Measurements from ENCODE around the gene ACTA1. TPM values are rescaled to one million over a fixed set of nuclear protein-coding genes. Genes with fewer than 3 reads are reported as not detected.
A peak's percentile ranks its signal among the peaks of the same experiment; 100 is the strongest.
"Not testable (repeated sequence)": the region's sequence is repeated elsewhere in the genome, so short reads cannot be mapped to it uniquely, and the experiment has no call there.

The ACTA1 gene
- total RNA-seq, 6 donors from 2014 or later: 0.17 to 0.26 TPM; not detected in 4

GRCh38 chr1:229407206-229408026 is 26.5 kb downstream of the ACTA1 start:
- Histone ChIP-seq H3K27ac (no peak overlapping the region), H3K27me3 (peaks cover 0 to 27% (median 8%) of the 10 kb centered on the region in 4 donors), H3K4me3 (peak overlapping the region in 3 of 4 donors; percentile 11 to 33 (median 32)), H3K4me1 (peaks cover 18 to 36% (median 26%) of the 10 kb centered on the region in 4 donors), H3K36me3 (no peaks in the 10 kb centered on the region), H3K9me3 (no peaks in the 10 kb centered on the region)
- DNase-seq (peak in 1 of 2 donors; percentile 78), ATAC-seq (ENCODE audit: low FRiP score in 2 of 2) (peak in 1 of 2 donors; percentile 18)
- TF ChIP-seq POLR2AphosphoS5 (IDR thresholded peaks at IDR 0.05): no peak
- 4 to 10% methylated on average over 43 to 68 of the region's 68 CpGs for WGBS, 2 donors

- ATAC-seq (ENCODE audit: low FRiP score in 2 of 2): no peak
- TF ChIP-seq CTCF (IDR thresholded peaks at IDR 0.05) (no peak), EP300 (IDR thresholded peaks at IDR 0.05) (no peak), POLR2AphosphoS5 (IDR thresholded peaks at IDR 0.05) (no peak), POLR2A (IDR thresholded peaks at IDR 0.05) (no peak)
- DNase-seq: no peak
- H3K9me3 ChIP-seq: no peaks in the 10 kb centered on the region
- peaks cover 0 to 27% (median 8%) of the 10 kb centered on the region in 4 donors for H3K27me3 ChIP-seq
- H3K4me3 ChIP-seq: peak overlapping the region in 3 of 4 donors; percentile 11 to 33 (median 32)
- 11 to 17% methylated on average over 10 of the region's 10 CpGs for WGBS, 2 donors
- peaks cover 18 to 32% (median 26%) of the 10 kb centered on the region in 4 donors for H3K4me1 ChIP-seq
- H3K27ac ChIP-seq: no peak overlapping the region
- H3K36me3 ChIP-seq: no peaks in the 10 kb centered on the region
Measured at GRCh38 chr1:229406798-229407197, 27.1 kb downstream of the ACTA1 start.

- H3K36me3 ChIP-seq: no peaks in the 10 kb centered on the region
- no peaks in the 10 kb centered on the region for H3K9me3 ChIP-seq
- no peak overlapping the region for H3K27ac ChIP-seq
- TF ChIP-seq POLR2AphosphoS5 (IDR thresholded peaks at IDR 0.05) (no peak), POLR2A (IDR thresholded peaks at IDR 0.05) (no peak), EP300 (IDR thresholded peaks at IDR 0.05) (no peak), CTCF (IDR thresholded peaks at IDR 0.05) (no peak)
- DNase-seq (no peak), ATAC-seq (ENCODE audit: low FRiP score in 2 of 2) (no peak)
- H3K27me3 ChIP-seq: peaks cover 0 to 14% (median 5%) of the 10 kb centered on the region in 4 donors
- WGBS, 2 donors: 74 to 87% methylated on average over 7 to 8 of the region's 8 CpGs
- peaks cover 8 to 13% (median 10%) of the 10 kb centered on the region in 4 donors for H3K4me1 ChIP-seq
- H3K4me3 ChIP-seq: no peak overlapping the region
Measured at GRCh38 chr1:229403573-229403972, 30.3 kb downstream of the ACTA1 start.

- Histone ChIP-seq H3K27me3 (peaks cover 0 to 13% (median 5%) of the 10 kb centered on the region in 4 donors), H3K36me3 (no peaks in the 10 kb centered on the region), H3K27ac (no peak overlapping the region), H3K4me3 (no peak overlapping the region), H3K4me1 (peaks cover 8 to 13% (median 10%) of the 10 kb centered on the region in 4 donors), H3K9me3 (no peaks in the 10 kb centered on the region)
- DNase-seq (no peak), ATAC-seq (ENCODE audit: low FRiP score in 2 of 2) (no peak)
- 68 to 70% methylated on average over 6 of the region's 6 CpGs for WGBS, 2 donors
- TF ChIP-seq POLR2AphosphoS5 (IDR thresholded peaks at IDR 0.05) (no peak), CTCF (IDR thresholded peaks at IDR 0.05) (no peak), POLR2A (IDR thresholded peaks at IDR 0.05) (no peak), EP300 (IDR thresholded peaks at IDR 0.05) (no peak)
Measured at GRCh38 chr1:229402993-229403392, 30.9 kb downstream of the ACTA1 start.

- H3K4me1 ChIP-seq; H3K36me3 ChIP-seq; H3K4me3 ChIP-seq; H3K9me3 ChIP-seq; DNase-seq; H3K27me3 ChIP-seq; H3K27ac ChIP-seq; ATAC-seq (ENCODE audit: low FRiP score in 2 of 2): not testable (repeated sequence)
- 71 to 84% methylated on average over 4 of the region's 4 CpGs for WGBS, 2 donors
Measured at GRCh38 chr1:229402329-229402728, 31.6 kb downstream of the ACTA1 start.
